ENCODE results near the gene PEA15.

The PEA15 gene

DNA sequence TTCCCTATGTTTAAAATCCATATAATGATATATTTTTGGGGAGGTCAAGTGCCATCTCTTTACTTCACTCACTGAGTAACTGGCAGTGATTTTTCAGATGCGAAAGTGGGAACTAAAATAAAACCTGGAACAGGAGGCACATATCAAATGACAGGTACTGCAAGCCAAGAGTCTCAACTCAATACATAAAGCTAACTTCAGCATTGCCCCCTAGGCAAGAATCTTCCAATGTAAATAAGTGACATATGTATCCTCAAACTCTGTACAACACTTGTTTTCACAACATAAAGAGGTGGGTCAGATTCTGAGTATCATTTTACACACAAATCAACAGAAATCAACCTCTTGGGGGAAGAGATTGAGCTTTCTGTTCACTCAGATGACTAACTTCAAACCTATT, 39.0 kb downstream of the PEA15 start:
- no peak for DNase-seq

- DNase-seq: no peak
These were observed 40.2 kb downstream of the PEA15 start for GRCh38 chr1:160245434-160245833.

DNA sequence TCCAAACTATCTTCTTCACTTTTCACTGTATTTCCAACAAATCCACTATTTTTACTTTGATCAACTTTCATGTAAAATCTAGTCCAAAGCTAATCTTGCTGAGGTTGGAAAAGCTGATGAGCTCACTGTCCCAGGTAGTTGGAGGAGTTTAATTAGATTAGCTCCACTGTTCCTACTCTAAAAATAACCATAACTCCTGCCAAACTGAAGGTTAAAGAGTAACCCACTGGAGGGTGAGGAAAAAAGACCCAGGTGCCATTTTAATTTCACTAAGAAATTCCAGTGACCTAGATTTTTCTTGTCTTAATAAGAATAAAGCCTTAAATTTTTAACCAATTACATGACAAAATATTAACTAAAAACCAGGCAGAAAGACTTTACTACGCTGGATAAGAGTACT, 41.9 kb downstream of the PEA15 start:
- no peak for DNase-seq

DNA sequence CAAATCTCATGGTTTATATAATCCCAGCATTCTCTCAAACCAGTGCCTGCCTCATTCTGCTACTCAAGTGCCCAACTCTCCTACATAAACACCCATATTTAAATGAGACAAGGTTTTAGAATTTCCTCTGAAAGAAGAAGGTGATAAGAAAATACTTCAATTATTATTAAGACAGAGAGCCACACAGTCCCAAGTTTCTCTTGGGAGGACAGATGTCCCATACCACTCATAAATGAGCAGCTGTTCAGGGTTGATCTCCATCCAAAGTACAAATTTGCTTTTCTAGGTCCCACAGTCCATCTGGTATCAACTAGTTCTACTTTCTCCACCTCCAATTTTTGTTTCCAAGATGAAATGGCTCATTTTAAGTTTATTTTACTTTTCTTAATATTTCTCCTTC, 45.8 kb downstream of the PEA15 start:
- no peak for DNase-seq

DNA sequence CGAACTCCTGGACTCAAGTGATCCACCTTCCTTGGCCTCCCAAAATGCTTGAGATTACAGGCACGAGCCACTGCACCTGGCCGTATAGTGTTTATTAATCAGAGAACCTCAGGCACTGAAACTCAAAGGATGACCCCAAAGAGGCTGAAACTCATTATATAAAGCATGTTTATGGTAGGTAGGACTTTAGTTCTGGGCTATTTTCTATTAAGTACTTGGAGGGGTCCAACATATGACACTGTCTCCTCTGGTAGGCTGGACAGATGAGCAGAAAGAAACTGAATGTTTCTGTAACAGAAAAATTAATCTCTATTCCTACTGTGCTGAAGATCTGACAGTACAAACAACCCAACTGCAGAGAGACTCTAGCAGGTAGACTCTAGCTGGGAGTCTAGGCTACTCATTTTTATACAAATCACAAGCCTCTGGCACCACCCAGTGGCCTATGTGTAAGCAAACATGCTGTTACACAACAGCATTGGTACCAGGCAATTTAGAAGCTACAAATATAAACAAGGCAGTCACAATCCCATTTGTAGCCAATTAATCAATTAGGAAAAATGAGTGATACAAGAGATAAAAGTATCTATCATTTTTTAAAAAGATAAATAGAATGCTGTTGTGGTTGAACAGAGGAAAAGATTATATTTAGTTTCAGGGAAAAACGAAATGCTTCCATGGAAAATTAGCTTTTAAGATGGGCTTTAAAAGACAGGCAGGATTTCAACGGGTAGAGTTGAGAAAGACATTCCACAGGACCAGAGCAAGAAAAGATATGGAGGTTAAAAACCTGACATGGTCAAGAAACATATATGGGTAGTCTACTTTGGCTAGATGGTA, 46.7 kb downstream of the PEA15 start:
- DNase-seq: no peak

DNA sequence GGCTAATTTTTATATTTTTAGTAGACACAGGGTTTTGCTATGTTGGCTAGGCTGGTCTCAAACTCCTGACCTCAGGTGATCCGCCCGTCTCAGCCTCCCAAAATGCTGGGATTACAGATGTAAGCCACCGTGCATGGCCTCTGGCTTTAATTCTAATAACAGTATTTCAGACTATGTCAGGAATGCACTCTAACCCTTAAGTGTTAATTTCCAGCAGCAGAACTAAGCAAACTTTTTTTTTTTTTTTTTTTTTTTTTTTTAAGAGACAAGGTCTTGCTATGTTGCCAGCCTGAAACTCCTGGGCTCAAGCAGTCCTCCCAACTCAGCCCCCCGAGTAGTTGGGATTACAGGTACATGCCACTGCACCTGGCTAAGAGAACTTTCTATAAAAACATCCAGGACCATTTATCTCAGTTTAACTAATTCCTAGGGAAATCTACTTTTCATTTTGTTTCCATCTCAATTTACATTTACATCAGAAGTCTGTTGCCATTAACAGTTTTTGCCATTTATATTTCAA, 50.7 kb downstream of the PEA15 start:
- no peak for DNase-seq

DNA sequence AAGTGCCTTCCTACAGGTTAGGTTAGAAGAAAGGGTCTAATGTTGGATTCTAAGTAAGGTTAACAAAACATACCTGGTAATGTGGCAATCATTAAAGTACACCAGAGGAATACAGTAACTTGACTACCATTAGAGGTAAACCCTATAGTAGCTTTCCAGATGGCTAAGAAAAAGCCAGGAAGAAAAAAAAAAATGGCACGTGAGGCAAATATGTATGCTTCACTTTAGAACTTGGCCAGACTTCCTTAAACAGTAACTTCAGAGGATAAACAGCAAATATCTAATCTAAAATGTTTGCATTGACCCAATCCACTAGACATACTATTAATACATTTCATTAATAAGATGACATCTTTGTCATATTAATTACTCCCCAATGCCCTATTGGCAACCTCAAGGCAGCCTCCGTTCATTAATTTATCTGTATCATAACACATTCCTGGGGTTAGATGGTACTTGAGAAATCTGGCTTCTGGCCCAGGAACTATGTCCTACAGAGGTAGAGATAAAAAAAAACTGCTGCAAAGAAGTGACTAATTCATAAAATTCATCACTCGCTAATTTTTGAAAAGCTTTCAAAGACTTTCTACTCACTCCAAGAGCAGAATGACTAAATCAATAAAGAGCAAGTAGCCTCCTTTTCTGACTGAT, 51.3 kb downstream of the PEA15 start:
- DNase-seq: no peak

GRCh38 chr1:160257411-160258015, 52.3 kb downstream of the PEA15 start:
- no peak for DNase-seq

DNA sequence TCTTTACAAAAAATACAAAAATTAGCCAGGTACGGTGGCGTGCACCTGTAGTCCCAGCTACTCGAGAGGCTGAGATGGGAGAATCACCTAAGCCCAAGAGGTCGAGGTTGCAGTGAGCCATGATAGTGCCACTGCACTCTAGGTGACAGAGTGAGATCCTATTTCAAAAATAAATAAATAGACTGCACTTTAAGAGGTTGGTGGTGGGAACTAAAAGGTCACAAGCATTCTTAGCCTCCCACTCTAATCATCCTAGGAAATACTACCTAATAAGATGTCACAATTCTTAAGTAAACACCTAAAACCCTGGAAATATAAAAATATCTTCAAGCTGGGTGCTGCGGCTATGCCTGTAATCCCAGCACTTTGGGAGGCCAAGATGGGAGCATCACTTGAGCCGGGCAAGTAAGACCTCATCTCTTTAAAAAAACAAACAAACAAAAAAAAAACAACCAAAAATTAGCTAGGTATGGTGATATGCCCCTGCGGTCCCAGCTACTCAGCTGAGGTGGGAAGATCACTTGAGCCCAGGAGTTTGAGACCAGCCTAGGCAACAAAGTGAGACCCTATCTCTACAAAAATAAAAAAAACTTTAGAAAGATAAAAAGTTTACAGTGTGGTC, 53.1 kb downstream of the PEA15 start:
- DNase-seq: no peak

DNA sequence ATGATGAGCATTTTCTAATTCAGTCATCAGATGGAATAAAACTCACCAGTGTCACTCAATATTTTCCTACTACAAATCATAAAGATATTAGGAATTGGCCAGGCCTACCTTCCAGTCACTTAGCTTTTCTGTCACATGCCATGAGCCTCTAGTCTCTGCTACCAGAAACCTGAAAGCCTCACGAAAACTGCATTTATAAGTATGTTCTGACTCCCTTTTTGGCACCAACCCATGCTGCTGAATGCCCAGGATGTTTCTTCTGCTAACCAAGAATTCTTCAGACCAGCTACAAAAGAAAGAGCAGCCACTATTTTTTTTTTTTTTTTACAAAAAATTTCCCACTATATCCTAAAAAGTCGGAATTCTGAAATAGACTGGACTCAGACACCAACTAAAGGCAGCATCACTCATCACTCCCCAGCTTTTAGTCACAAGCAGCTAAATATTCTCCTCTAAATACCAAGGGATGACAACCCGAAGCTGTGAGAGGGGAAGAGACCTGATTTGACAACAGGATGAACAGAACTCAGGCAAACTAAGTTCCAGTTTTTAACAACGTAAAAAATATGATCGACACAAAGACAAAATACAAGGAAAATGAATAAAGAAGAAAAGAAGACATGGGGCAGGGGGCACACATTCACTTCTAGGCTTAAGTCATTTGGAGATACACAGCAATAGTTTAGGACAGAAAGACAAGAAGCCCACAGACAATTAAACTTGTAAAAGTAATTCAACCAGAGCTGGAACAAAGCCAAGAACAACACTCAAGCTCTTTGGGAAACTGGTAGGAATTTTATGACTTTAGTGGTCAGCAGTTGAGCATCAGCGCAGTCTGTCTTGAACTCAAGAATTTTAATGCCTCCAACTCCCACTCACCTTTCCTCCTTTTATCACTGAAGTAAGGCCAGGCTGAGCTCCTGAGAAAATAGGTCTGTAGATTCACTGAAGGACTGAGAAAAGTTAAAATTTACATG, 55.5 kb downstream of the PEA15 start:
- DNase-seq: no peak

DNA sequence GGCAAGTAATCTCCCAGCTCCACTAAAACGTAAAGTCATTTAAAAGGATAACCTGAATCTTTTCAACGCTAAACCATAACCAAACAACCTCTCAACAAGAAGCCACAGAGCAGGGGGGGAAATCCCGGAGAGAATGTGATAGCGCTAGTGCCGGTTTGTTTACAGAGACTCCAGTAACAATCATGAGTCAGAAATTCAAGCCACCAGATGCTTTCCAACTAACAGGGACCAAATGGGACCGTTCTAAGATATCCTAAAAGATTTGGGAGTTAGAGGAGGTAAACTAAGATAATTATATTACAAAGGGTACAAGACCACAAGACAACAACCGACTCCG, 56.3 kb downstream of the PEA15 start:
- DNase-seq: peak; percentile 58

DNA sequence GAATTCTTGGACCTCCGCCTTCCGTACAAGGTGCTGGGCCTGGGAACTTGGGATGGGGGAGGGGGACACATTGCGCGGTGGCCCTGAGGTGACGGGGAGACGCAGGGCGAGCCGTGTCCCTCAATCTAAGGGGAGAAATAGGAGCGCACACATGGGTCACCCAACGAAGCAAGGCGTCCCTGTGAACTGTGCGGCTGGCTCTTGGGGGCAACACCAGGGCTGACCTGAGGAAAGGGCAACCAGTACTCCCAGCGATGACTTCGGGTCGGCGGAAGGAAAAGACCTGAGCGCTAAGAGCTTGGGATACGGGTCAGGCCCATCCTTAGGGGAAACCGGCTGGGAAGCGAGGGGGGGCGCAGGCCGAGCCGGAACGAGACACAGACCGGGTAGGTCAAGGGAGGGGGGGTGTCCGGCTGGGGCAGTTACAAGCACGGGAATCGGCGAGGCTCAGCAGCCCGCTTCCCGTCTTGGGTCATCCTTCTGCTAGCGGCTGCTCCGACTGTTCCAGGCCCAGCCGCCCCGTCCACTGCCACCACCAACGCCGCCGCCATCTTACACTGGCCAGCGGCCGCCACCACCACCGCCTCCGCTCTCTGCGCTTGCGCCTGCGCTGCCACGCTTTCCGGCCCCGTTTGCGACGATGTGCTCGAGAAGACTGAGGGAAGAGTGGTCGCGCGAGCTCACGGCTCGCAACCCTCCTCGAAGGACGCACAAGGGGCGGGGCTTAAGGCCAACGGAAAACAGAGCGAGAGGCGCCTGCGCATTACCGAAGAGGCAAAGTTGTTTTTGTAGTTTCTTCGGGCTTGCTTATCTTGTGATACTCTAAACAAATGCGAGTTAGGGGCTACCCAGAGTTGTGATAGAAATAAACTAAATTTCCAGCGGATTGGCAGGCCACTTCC, 57.0 kb downstream of the PEA15 start, which contains the start of gene DCAF8:
DCAF8 (minus strand) TSS at position 657 of the 902 bp plus-strand sequence. CDS start 18,541 bp downstream, outside the sequence.
- peak; percentile 98 for DNase-seq

DNA sequence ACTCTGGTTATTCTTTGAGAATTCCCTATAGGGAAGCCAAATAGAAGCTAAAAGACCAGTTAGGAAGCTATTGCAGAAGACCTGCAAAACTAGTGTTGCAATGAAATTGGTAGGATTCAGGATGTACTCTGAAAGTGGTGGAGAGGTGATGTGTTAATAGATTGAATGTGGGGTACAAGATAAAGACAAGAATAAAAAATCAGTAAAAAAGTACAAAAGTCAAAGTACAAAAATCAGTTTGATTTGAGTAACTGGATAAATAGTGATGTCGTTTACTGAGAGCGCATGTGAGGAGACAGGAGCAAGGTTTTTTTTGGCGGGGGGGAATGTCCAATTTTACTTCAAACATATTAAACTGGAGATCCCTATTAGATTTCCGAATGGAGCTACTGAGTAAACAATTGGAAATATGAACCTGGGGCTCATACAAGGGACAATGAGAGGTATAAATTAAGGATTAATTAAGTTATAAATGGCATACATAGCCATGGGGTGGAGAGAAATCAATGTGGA, 59.7 kb downstream of the PEA15 start:
- DNase-seq: no peak

Data from activated CD4-positive, CD25-positive, alpha-beta regulatory T cell treated with anti-CD3 and anti-CD28 coated beads, Interleukin-2, amount 50 U/mL, for 72 hours (primary cell).